Vagina (tissue), 2 donors: ENCODE data around the gene SRPK1. TPM values are rescaled to one million over a fixed set of nuclear protein-coding genes. Genes with fewer than 3 reads are reported as not detected.
"Not testable (repeated sequence)": the region's sequence is repeated elsewhere in the genome, so short reads cannot be mapped to it uniquely, and the experiment has no call there.

ENCODE experiments used
- DNase-seq, 2 donors: peaks; one replicate each; pipeline ENCODE4 v3.0.0-alpha.2; 2017; ENCODE audit errors: extremely low spot score in 2 of 2
- H3K27ac ChIP-seq: fragments of 200-600 bp; sonication (generic); one replicate; pipeline ENCODE4 v1.5.1; 2019
- H3K27me3 ChIP-seq: fragments of 200-600 bp; sonication (generic); one replicate; pipeline ENCODE4 v1.5.1; 2019
- H3K36me3 ChIP-seq, 2 donors: fragments of 200-600 bp; sonication (generic); one replicate each; pipeline ENCODE4 v1.5.1; 2017 to 2019
- H3K4me1 ChIP-seq: fragments of 200-600 bp; sonication (generic); one replicate; pipeline ENCODE4 v1.5.1; 2019
- H3K4me3 ChIP-seq, 2 donors: fragments of 200-600 bp; sonication (generic); 1 replicate in 1 of 2; 2 replicates in 1 of 2; pipeline ENCODE4 v1.5.1; 2016 to 2019
- H3K9me3 ChIP-seq: fragments of 200-600 bp; sonication (generic); one replicate; pipeline ENCODE4 v1.5.1; 2019
- POLR2A ChIP-seq, 2 donors: fragments of 450-650 bp; IDR thresholded peaks; one replicate each; pipeline ENCODE4 v1.6.1; 2017; ENCODE audit warnings: antibody characterized with exemption in 2 of 2, mild to moderate bottlenecking in 2 of 2, moderate library complexity in 2 of 2
- POLR2AphosphoS5 ChIP-seq, 2 donors: sonication (generic); formaldehyde crosslinking; IDR thresholded peaks; one replicate each; pipeline ENCODE4 v1.9.0; 2017; ENCODE audit warnings: antibody characterized with exemption in 2 of 2, mild to moderate bottlenecking in 2 of 2, low read depth in 1 of 2; ENCODE audit not compliant: insufficient read depth in 1 of 2
- intact Hi-C: fragments of 100-400 bp; cut with DNase I; formaldehyde crosslinking; loops from one replicate; pipeline ENCODE4 v1.15.1; 2023
- total RNA-seq: library from RNA; depleted of rRNA; stranded (reverse); fragments of >200 nt; gene quantifications from one replicate; pipeline ENCODE4 v1.2.3, GENCODE V29; 2016
- TF ChIP-seq, protein P1 (sequence below), 3 experiments: fragments of 450-650 bp in 2 of 3; fragments of 200-600 bp in 1 of 3; sonication (generic) in 1 of 3; IDR thresholded peaks; one replicate each; pipeline ENCODE4 v1.5.1; 2017 to 2019; ENCODE audit warnings: antibody characterized with exemption in 3 of 3, mild to moderate bottlenecking in 2 of 3, moderate library complexity in 2 of 3

The SRPK1 gene
- total RNA-seq, 1 donor from 2014 or later = 59.2 TPM

DNA sequence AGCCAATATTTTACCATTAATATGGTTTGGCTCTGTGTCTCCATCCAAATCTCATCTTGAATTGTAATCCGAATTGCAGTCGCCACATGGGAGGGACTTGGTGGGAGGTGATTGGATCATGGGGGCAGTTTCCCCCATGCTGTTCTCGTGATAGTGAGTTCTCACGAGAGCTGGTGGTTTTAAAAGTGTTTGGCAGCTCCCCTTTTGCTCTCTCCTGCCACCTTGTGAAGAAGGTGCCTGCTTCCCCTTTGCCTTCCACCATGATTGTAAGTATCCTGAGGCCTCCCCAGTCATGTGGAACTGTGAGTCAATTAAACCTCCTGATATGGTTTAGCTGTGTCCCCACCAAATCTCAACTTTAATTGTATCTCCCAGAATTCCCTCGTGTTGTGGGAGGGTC lies 18.4 kb upstream of the SRPK1 start:
- H3K4me3 ChIP-seq, H3K9me3 ChIP-seq, H3K27me3 ChIP-seq, H3K27ac ChIP-seq, intact Hi-C loops, DNase-seq, H3K4me1 ChIP-seq, H3K36me3 ChIP-seq: not testable (repeated sequence)

DNA sequence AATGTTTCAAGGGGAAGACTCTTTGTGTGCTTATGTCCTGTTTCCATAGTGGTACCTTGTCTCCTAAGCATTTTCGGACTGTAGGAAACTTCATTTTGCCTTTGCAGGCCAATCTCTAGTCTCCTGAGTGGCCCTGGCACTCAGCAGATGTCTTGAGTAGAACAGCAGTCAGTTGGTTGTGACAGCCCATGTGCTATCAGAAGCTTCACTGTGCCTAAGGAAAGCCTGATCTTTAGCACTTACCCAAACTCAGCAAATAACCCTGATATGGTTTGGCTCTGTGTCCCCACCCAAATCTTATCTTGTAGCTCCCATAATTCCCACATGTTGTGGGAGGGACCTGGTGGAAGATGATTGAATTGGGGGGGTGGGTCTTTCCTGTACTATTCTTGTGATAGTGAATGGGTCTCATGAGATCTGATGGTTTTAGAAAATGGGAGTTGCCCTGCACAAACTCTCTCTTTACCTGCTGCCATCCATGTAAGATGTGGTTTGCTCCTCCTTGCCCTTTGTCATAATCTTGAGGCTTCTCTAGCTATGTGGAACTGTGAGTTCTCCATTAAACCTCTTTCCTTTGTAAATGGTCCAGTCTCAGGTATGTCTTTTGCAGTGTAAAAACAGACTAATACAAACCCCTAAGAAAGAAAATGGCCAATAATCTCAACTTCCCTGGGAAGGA lies 15.9 kb upstream of the SRPK1 start:
- DNase-seq = no peak
- intact Hi-C loops = no loop called here
- H3K27me3 ChIP-seq = no peaks in the 10 kb centered on the region
- H3K27ac ChIP-seq = no peak overlapping the region
- H3K4me1 ChIP-seq = no peaks in the 10 kb centered on the region
- no peaks in the 10 kb centered on the region for H3K9me3 ChIP-seq
- TF ChIP-seq, protein P1, sequence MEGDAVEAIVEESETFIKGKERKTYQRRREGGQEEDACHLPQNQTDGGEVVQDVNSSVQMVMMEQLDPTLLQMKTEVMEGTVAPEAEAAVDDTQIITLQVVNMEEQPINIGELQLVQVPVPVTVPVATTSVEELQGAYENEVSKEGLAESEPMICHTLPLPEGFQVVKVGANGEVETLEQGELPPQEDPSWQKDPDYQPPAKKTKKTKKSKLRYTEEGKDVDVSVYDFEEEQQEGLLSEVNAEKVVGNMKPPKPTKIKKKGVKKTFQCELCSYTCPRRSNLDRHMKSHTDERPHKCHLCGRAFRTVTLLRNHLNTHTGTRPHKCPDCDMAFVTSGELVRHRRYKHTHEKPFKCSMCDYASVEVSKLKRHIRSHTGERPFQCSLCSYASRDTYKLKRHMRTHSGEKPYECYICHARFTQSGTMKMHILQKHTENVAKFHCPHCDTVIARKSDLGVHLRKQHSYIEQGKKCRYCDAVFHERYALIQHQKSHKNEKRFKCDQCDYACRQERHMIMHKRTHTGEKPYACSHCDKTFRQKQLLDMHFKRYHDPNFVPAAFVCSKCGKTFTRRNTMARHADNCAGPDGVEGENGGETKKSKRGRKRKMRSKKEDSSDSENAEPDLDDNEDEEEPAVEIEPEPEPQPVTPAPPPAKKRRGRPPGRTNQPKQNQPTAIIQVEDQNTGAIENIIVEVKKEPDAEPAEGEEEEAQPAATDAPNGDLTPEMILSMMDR (IDR thresholded peaks at IDR 0.05) = no peak
- no peak for TF ChIP-seq POLR2A (IDR thresholded peaks at IDR 0.05)
- TF ChIP-seq POLR2AphosphoS5 (IDR thresholded peaks at IDR 0.05; ENCODE audit: insufficient read depth in 1 of 2, low read depth in 1 of 2) = no peak
- no peak overlapping the region for H3K4me3 ChIP-seq
- no peaks in the 10 kb centered on the region for H3K36me3 ChIP-seq

DNA sequence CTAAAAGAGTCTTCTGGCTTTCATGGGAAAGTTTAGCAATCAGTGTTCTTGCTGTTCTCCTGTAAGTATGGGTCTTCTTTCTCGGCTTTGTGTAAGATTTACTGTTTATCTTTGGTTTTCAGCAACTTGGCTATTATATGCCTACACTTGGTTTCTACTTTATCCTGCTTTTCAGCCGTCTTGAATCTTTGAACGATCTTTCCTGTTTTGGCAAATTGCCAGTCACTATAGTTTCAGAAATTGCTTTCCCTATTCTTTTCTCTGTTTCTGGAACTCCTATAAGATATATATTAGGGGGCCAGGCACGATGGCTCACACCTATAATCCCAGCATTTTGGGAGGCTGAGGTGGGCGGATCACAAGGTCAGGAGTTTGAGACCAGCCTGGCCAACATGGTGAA lies 14.6 kb upstream of the SRPK1 start:
- Histone ChIP-seq H3K9me3 (no peaks in the 10 kb centered on the region), H3K4me3 (no peak overlapping the region), H3K27ac (no peak overlapping the region), H3K27me3 (no peaks in the 10 kb centered on the region), H3K36me3 (no peaks in the 10 kb centered on the region), H3K4me1 (no peaks in the 10 kb centered on the region)
- intact Hi-C loops = no loop called here
- TF ChIP-seq POLR2AphosphoS5 (IDR thresholded peaks at IDR 0.05; ENCODE audit: insufficient read depth in 1 of 2, low read depth in 1 of 2) (no peak), POLR2A (IDR thresholded peaks at IDR 0.05) (no peak)
- DNase-seq = no peak

DNA sequence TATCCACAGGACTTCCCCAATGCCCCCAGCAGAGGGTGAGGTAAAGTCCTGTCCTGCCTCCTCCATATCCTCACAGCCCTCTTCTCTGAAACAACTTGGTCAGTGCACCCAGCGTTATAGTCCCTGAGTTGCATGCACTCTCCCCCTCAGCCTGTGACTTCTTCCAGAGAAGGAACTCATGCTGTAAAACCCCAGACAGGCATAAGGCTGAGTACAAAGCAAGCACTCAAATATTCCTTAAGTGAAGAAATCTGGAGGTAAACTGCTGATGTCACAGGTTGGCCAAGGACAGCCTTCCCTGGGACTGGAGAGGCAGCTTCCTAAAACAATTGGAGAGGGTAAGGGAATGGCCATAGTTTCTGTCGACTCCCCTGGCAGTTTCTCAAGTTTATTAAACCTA lies 12.9 kb upstream of the SRPK1 start:
- Histone ChIP-seq H3K9me3 (no peaks in the 10 kb centered on the region), H3K27ac (no peak overlapping the region), H3K4me1 (no peaks in the 10 kb centered on the region), H3K27me3 (no peaks in the 10 kb centered on the region), H3K4me3 (no peak overlapping the region), H3K36me3 (no peaks in the 10 kb centered on the region)
- peak in 1 of 2 donors; percentile 12 for DNase-seq
- intact Hi-C loops = no loop called here
- TF ChIP-seq, protein P1 (IDR thresholded peaks at IDR 0.05) = no peak
- TF ChIP-seq POLR2AphosphoS5 (IDR thresholded peaks at IDR 0.05; ENCODE audit: insufficient read depth in 1 of 2, low read depth in 1 of 2) = no peak
- no peak for TF ChIP-seq POLR2A (IDR thresholded peaks at IDR 0.05)

DNA sequence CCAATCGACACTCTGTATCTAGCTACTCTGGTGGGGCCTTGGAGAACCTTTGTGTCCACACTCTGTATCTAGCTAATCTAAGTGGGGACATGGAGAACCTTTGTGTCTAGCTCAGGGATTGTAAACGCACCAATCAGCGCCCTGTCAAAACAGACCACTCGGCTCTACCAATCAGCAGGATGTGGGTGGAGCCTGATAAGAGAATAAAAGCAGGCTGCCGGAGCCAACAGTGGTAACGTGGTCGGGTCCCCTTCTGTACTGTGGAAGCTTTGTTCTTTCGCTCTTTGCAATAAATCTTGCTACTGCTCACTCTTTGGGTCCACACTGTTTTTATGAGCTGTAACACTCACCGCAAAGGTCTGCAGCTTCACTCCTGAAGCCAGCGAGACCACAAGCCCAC lies 11.0 kb upstream of the SRPK1 start:
- DNase-seq, H3K27me3 ChIP-seq, H3K27ac ChIP-seq, H3K36me3 ChIP-seq, intact Hi-C loops, H3K4me1 ChIP-seq, H3K4me3 ChIP-seq, H3K9me3 ChIP-seq: not testable (repeated sequence)

DNA sequence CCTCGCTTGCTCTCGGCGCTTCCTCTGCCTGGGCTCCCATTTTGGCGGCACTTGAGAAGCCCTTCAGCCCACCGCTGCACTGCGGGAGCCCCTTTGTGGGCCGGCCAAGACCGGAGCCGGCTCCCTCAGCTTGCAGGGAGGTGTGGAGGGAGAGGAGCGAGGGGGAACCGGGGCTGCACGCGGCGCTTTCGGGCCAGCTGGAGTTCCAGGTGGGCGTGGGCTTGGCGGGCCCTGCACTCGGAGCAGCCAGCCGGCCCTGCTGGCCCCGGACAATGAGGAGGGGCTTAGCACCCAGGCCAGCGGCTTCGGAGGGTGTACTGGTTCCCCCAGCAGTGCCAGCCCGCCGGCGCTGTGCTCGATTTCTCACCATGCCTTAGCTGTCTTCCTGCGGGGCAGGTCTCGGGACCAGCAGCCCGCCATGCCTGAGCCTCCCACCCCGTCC lies 10.2 kb upstream of the SRPK1 start:
- intact Hi-C loops = no loop called here
- H3K27me3 ChIP-seq = no peaks in the 10 kb centered on the region
- no peaks in the 10 kb centered on the region for H3K9me3 ChIP-seq
- H3K4me3 ChIP-seq = no peak overlapping the region
- TF ChIP-seq, protein P1 (IDR thresholded peaks at IDR 0.05) = no peak
- TF ChIP-seq POLR2AphosphoS5 (IDR thresholded peaks at IDR 0.05; ENCODE audit: insufficient read depth in 1 of 2, low read depth in 1 of 2) (no peak), POLR2A (IDR thresholded peaks at IDR 0.05) (no peak)
- H3K36me3 ChIP-seq = no peaks in the 10 kb centered on the region
- DNase-seq = no peak
- H3K27ac ChIP-seq = no peak overlapping the region
- no peaks in the 10 kb centered on the region for H3K4me1 ChIP-seq
